GM13976 (cell line): Measurements from ENCODE around the gene SMIM41.

Experiments
- DNase-seq: peaks from one replicate; pipeline ENCODE4 v3.0.0; 2012; ENCODE audit warnings: low spot score
- CTCF ChIP-seq: IDR thresholded peaks from 2 replicates; pipeline ENCODE4 v1.5.1; 2012; ENCODE audit warnings: borderline replicate concordance, mild to moderate bottlenecking; ENCODE audit not compliant: insufficient read depth; ENCODE audit errors: extremely low read depth, missing control alignments, control extremely low read depth
- in situ Hi-C: fragments of 300-500 bp; cut with MboI; formaldehyde crosslinking; loops from one replicate; pipeline ENCODE4 v1.12.0; 2022; ENCODE audit warnings: low sequenced_read_pairs, mixed read lengths, inconsistent platforms; ENCODE audit not compliant: unreplicated experiment

Gene SMIM41

GRCh38 chr12:52036587-52037171 lies 42.8 kb upstream of the SMIM41 start:
- in situ Hi-C loops = no loop called here

DNA sequence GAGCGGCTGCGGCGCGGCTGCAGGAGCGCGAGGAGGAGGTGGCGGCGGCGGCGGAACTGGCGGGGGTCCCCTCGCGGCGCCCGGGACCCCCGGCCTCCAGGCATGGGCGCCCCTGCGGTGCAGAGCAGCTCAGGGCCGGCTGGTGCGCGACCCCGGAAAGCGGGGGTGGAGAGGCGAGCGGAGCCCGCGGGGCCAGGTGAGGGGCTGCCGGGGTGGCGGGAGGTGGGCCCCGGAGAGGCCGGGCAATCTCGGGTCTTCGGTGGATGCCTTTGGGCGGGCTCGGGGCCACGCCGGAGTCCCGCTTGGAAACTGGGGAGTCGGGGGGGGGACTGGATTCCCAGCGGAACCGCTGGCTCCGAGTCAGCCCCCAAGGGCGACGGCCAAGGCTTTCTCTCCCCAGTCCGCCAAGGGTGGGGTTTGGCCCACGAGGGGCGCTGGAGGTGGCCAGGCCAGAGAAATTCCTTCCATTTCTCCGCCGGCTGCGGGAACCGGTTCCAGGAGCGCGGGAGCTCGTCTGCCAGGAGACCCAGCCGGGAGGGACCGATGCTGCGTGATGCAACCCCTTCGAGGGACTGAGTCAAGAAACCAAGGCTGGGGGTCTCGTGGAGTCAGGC lies 42.1 kb upstream of the SMIM41 start:
- TF ChIP-seq CTCF = no peak
- in situ Hi-C loops = no loop called here
- peak; percentile 58 for DNase-seq

More at GRCh38 chr12:52036587-52037171, 42.8 kb upstream of the SMIM41 start:
- no peak for TF ChIP-seq CTCF
- peak; percentile 86 for DNase-seq

- no peak for TF ChIP-seq CTCF
- in situ Hi-C loops = no loop called here
- no peak for DNase-seq
These were observed 41.1 kb upstream of the SMIM41 start for GRCh38 chr12:52038447-52038846.

DNA sequence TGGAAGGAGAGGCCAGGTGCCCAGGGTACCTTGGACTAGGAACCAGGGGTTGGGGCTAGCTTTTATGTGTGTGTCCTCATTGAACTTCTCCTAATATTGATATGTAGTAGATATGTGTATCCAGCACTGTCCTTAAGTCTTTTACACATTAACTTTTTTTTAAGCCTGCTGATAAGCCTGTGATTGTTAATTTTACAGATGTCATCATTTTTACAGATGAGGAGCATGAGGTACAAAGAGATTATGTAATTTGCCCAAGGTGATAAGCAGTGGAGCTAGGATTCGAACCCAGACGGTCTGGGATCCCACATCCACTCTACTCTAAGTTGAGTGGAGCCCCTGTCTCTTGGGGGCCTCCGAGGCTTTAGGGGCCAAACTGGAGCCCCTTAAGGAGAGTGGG lies 38.5 kb upstream of the SMIM41 start:
- TF ChIP-seq CTCF = no peak
- in situ Hi-C loops = no loop called here
- DNase-seq = no peak

DNA sequence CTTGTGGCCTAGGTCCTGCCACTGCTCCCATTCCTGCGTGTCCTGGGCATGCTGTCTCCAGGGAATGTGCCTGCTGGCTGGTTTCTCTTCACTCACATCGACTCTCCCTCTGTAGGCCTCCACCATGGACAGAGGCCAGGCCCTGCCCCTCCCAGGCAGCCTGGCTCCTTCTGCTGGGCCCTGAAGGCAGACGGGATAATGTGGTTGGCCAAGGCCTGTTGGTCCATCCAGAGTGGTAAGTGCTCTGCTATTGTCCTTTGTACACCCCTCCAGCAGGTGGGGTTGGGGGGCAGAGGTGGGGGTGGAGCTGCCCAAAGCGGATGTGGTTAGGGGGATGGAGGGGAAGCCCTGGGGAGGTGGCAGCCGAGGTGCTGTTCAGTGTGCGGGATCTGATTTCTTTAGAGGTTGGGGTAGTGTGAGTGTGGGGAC lies 37.8 kb upstream of the SMIM41 start:
- in situ Hi-C loops = no loop called here
- TF ChIP-seq CTCF = no peak
- DNase-seq = peak; percentile 72

- in situ Hi-C loops = no loop called here
- TF ChIP-seq CTCF = no peak
- no peak for DNase-seq
These were observed 36.7 kb upstream of the SMIM41 start for GRCh38 chr12:52042706-52043385.
